ENCODE results near the gene TMEM79. TPM values are rescaled to one million over a fixed set of nuclear protein-coding genes. Genes with fewer than 3 reads are reported as not detected.
A peak's percentile ranks its signal among the peaks of the same experiment; 100 is the strongest.

The TMEM79 gene
- total RNA-seq, 1 donor from 2014 or later, result 4.8 TPM

- no peak for TF ChIP-seq CTCF (IDR thresholded peaks at IDR 0.05)
- intact Hi-C loops (cut with DNase I), result no loop called here
- ATAC-seq, result no peak
- Histone ChIP-seq H3K36me3 (peaks cover 23% of the 10 kb centered on the region), H3K9me3 (no peaks in the 10 kb centered on the region), H3K27ac (no peak overlapping the region), H3K4me1 (peaks cover 13% of the 10 kb centered on the region), H3K4me3 (no peak overlapping the region), H3K27me3 (ENCODE audit: low read depth) (no peaks in the 10 kb centered on the region)
- DNase-seq, result no peak
Measured at GRCh38 chr1:156289857-156290256, 5.7 kb downstream of the TMEM79 start.

- peak; percentile 93 for DNase-seq
- no peak for TF ChIP-seq CTCF (IDR thresholded peaks at IDR 0.05)
- H3K27me3 ChIP-seq (ENCODE audit: low read depth), result no peaks in the 10 kb centered on the region
- ATAC-seq, result peak; percentile 94 to 95
- intact Hi-C loops (cut with DNase I), result no loop called here
- H3K4me1 ChIP-seq, result peaks cover 22% of the 10 kb centered on the region
- no peaks in the 10 kb centered on the region for H3K9me3 ChIP-seq
- peaks cover 23% of the 10 kb centered on the region for H3K36me3 ChIP-seq
- H3K27ac ChIP-seq, result peak overlapping the region; percentile 58
- H3K4me3 ChIP-seq, result peak overlapping the region; percentile 49
Measured at GRCh38 chr1:156291226-156292061, 7.3 kb downstream of the TMEM79 start.

DNA sequence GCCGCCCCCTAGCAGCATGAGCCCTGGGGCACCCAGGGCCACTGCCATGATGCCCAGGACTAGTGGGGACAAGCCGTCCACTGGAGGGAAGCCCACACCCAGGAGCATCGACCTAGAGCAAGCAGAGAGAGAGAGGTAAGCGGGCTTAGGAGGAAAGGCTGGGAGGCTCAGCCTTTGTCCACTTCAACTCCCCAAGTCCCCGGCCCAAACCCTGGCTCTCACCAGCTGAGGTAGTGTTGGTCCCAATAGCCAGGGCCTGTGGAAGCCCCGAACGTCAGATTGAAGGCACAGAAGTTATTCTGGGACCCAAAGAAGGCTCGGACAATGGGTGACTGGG lies 8.9 kb downstream of the TMEM79 start:
- Histone ChIP-seq H3K27ac (no peak overlapping the region), H3K4me3 (no peak overlapping the region), H3K4me1 (peaks cover 22% of the 10 kb centered on the region), H3K36me3 (peaks cover 23% of the 10 kb centered on the region), H3K9me3 (no peaks in the 10 kb centered on the region), H3K27me3 (ENCODE audit: low read depth) (no peaks in the 10 kb centered on the region)
- no peak for DNase-seq
- no peak for ATAC-seq
- no peak for TF ChIP-seq CTCF (IDR thresholded peaks at IDR 0.05)
- intact Hi-C loops (cut with DNase I), result no loop called here

GRCh38 chr1:156293895-156294294 lies 9.8 kb downstream of the TMEM79 start:
- H3K9me3 ChIP-seq, result no peaks in the 10 kb centered on the region
- intact Hi-C loops (cut with DNase I), result no loop called here
- peaks cover 20% of the 10 kb centered on the region for H3K36me3 ChIP-seq
- DNase-seq, result no peak
- peaks cover 22% of the 10 kb centered on the region for H3K4me1 ChIP-seq
- no peaks in the 10 kb centered on the region for H3K27me3 ChIP-seq (ENCODE audit: low read depth)
- TF ChIP-seq CTCF (IDR thresholded peaks at IDR 0.05), result no peak
- no peak for ATAC-seq
- H3K4me3 ChIP-seq, result no peak overlapping the region
- no peak overlapping the region for H3K27ac ChIP-seq

- Histone ChIP-seq H3K4me1 (peaks cover 22% of the 10 kb centered on the region), H3K9me3 (no peaks in the 10 kb centered on the region), H3K36me3 (peaks cover 11% of the 10 kb centered on the region), H3K27me3 (ENCODE audit: low read depth) (no peaks in the 10 kb centered on the region), H3K4me3 (peak within 1 kb of the TSS; percentile 87), H3K27ac (peak within 1 kb of the TSS; percentile 71)
- intact Hi-C loops (cut with DNase I), result no loop called here
- TF ChIP-seq CTCF (IDR thresholded peaks at IDR 0.05), result no peak
- peak; percentile 79 for DNase-seq
- ATAC-seq, result peak; percentile 62 to 74
Measured at GRCh38 chr1:156295391-156295947, 11.3 kb downstream of the TMEM79 start, which contains the start of gene GLMP. Gene GLMP, minus strand, starts transcription at chr1:156295679. Its CDS starts 34 bp downstream, at chr1:156295645.
